K562 (cell line): ENCODE results near the gene PDGFA. TPM values are rescaled to one million over a fixed set of nuclear protein-coding genes. Genes with fewer than 3 reads are reported as not detected.

ENCODE experiments used
- ATAC-seq: fragments of 200-7000 bp; cut with Tn5 transposase; 3 replicates; pipeline ENCODE4 v1.9.1; 2020; ENCODE audit warnings: moderate library complexity
- BruUV-seq: library from RNA; stranded (reverse); fragments of 400-500 nt; replicated peaks from 2 replicates; lab custom pipeline; 2021; lab: Mats Ljungman, UMichigan
- CTCF ChIA-PET: fragments of 300-600 bp; formaldehyde crosslinking; extraction: SDS; loops from one replicate; lab custom pipeline; 2021; ENCODE audit warnings: low intra/inter-chr PET ratio; lab: Yijun Ruan, JAX
- POLR2A ChIA-PET: fragments of 300-600, 350-650 bp; sonication (Branson Sonifier 250); formaldehyde crosslinking; extraction: SDS; loops from one replicate; lab custom pipeline; 2021; ENCODE audit warnings: antibody characterized with exemption, inconsistent platforms; lab: Yijun Ruan, JAX
- DNase-seq, 4 experiments: peaks; one replicate each; pipeline versions ENCODE4 v3.0.0 to v3.0.0-alpha.2; 2011 to 2018; ENCODE audit warnings: low spot score in 3 of 4, mixed read lengths in 3 of 4; ENCODE audit errors: extremely low read depth in 1 of 4
- FAIRE-seq: peaks from 2 replicates; lab custom pipeline; 2011; peaks lifted over from hg19 to GRCh38; lab: Jason Lieb, UNC
- H2AFZ ChIP-seq: 2 replicates; pipeline ENCODE4 v1.6.0; 2011; ENCODE audit warnings: low read depth, low read length, control low read depth, inconsistent platforms
- H3K27ac ChIP-seq: fragments of 200-600 bp; 3 replicates; pipeline ENCODE4 v1.8.0; 2011; ENCODE audit warnings: low read depth, mild to moderate bottlenecking, control low read depth, inconsistent platforms, low read length, moderate library complexity, mixed read lengths; ENCODE audit errors: extremely low read depth
- H3K27me3 ChIP-seq, 2 experiments: fragments of 300-600 bp in 1 of 2; 2 replicates in 1 of 2; 3 replicates in 1 of 2; pipeline versions ENCODE4 v1.6.0 to v1.8.0; 2011; ENCODE audit warnings: inconsistent platforms in 2 of 2, low read length in 2 of 2, mild to moderate bottlenecking in 1 of 2, mixed read lengths in 1 of 2, moderate library complexity in 1 of 2; ENCODE audit not compliant: control insufficient read depth in 2 of 2, insufficient read depth in 2 of 2
- H3K36me3 ChIP-seq: fragments of 300-600 bp; 3 replicates; pipeline ENCODE4 v1.8.0; 2011; ENCODE audit warnings: mild to moderate bottlenecking, low read length, inconsistent platforms; ENCODE audit not compliant: control insufficient read depth, insufficient read depth
- H3K4me1 ChIP-seq, 2 experiments: fragments of 200-600 bp in 1 of 2; replicated peaks in 1 of 2; 2 replicates in 1 of 2; 3 replicates in 1 of 2; pipeline versions ENCODE4 v1.5.1 to v1.8.0; 2011; ENCODE audit warnings: inconsistent platforms in 2 of 2, low read length in 2 of 2, mild to moderate bottlenecking in 1 of 2, mixed read lengths in 1 of 2, moderate library complexity in 1 of 2; ENCODE audit not compliant: control insufficient read depth in 2 of 2, insufficient read depth in 2 of 2
- H3K4me2 ChIP-seq: 2 replicates; pipeline ENCODE4 v1.6.1; 2011; ENCODE audit warnings: low read length, control low read depth, inconsistent platforms, mixed read lengths; ENCODE audit not compliant: insufficient read depth
- H3K4me3 ChIP-seq: fragments of 200-600 bp; sonication (generic), shearing (Covaris generic); 2 replicates; pipeline ENCODE4 v1.5.1; 2016; ENCODE audit warnings: control low read depth, inconsistent platforms
- H3K79me2 ChIP-seq: fragments of 200-600 bp; 3 replicates; pipeline ENCODE4 v1.8.0; 2011; ENCODE audit warnings: low read length, inconsistent platforms; ENCODE audit not compliant: control insufficient read depth, insufficient read depth
- H3K9ac ChIP-seq, 2 experiments: 2 replicates each; pipeline versions ENCODE4 v1.6.0 to v1.6.1; 2011; ENCODE audit warnings: low read depth in 2 of 2, low read length in 2 of 2, control low read depth in 1 of 2, inconsistent platforms in 1 of 2, mild to moderate bottlenecking in 1 of 2, mixed read lengths in 1 of 2; ENCODE audit not compliant: insufficient read depth in 1 of 2
- H3K9me1 ChIP-seq: one replicate; pipeline ENCODE4 v1.6.0; 2011; ENCODE audit warnings: inconsistent platforms, mild to moderate bottlenecking, low read length, moderate library complexity; ENCODE audit not compliant: control insufficient read depth, insufficient read depth
- H3K9me3 ChIP-seq: replicated peaks from 2 replicates; pipeline ENCODE4 v1.5.1; 2011; ENCODE audit warnings: low read depth, low read length, inconsistent platforms; ENCODE audit not compliant: control insufficient read depth, insufficient read depth
- H4K20me1 ChIP-seq: replicated peaks from 2 replicates; pipeline ENCODE4 v1.6.1; 2011; ENCODE audit warnings: low read length, inconsistent platforms, mixed read lengths; ENCODE audit not compliant: control insufficient read depth, insufficient read depth
- ARHGAP35 ChIP-seq: fragments of 450-650 bp; IDR thresholded peaks from 2 replicates; pipeline ENCODE4 v1.6.1; 2018; ENCODE audit not compliant: partially characterized antibody
- EHMT2 ChIP-seq: fragments of 450-650 bp; IDR thresholded peaks from 2 replicates; pipeline ENCODE4 v1.6.1; 2018; ENCODE audit warnings: antibody characterized with exemption
- HCFC1 ChIP-seq: IDR thresholded peaks from 2 replicates; pipeline ENCODE4 v1.6.1; 2012; ENCODE audit warnings: low read depth, low read length, improper control_type of control experiment
- MEF2D ChIP-seq: conservative IDR thresholded peaks from 2 replicates; pipeline ENCODE4 v1.6.1; 2016; ENCODE audit warnings: low read depth, missing genetic modification characterization, missing compliant biosample characterization
- RFX1 ChIP-seq: fragments of 450-650 bp; IDR thresholded peaks from 2 replicates; pipeline ENCODE4 v1.6.1; 2016; ENCODE audit warnings: mild to moderate bottlenecking, moderate library complexity
- ZNF133 ChIP-seq: fragments of 250-450 bp; sonication (Bioruptor Pico); IDR thresholded peaks from 2 replicates; pipeline ENCODE4 v1.4.0; 2020; ENCODE audit warnings: mild to moderate bottlenecking
- WGBS: fragments of 100-300 bp; shearing (Covaris generic); methylation state at CpG from one replicate; pipeline ENCODE4 v1.1.6; 2016; ENCODE audit warnings: low coverage, mixed read lengths; ENCODE audit not compliant: insufficient coverage; ENCODE audit errors: missing lambda C conversion rate; 5-methylcytosine and 5-hydroxymethylcytosine counted together
- in situ Hi-C: fragments of 300-500 bp; cut with MboI; formaldehyde crosslinking; loops from 4 replicates; pipeline ENCODE4 v1.15.0; 2018; ENCODE audit warnings: inconsistent platforms, mixed read lengths
- intact Hi-C: fragments of 100-400 bp; cut with micrococcal nuclease; formaldehyde crosslinking; loops from 2 replicates; pipeline ENCODE4 v1.14.2; 2022
- polyA plus RNA-seq, 8 experiments: library from polyadenylated mRNA; depleted of rRNA in 4 of 8; stranded (reverse) in 5 of 8; unstranded in 3 of 8; fragments of >200 nt; fragmentation: Nextera tagmentation in 2 of 8; fragmentation: Illumina TruSeq in 1 of 8; extraction: Ambion mirVana in 2 of 8; extraction: Trizol in 1 of 8; gene quantifications; 2 replicates each; pipeline versions ENCODE4 v1.2.1 to v1.2.3, GENCODE V29; 2011 to 2014; ENCODE audit warnings: inconsistent platforms in 1 of 8, missing spikeins in 1 of 8
- total RNA-seq, 7 experiments: library from RNA; depleted of rRNA in 6 of 7; stranded (reverse); fragments of >200 nt in 6 of 7; fragmentation: Illumina TruSeq in 2 of 7; extraction: Trizol in 2 of 7; gene quantifications; 2 replicates each; pipeline versions ENCODE4 v1.2.1 to v1.2.3, GENCODE V29; 2011 to 2021; ENCODE audit warnings: low replicate concordance in 1 of 7

Gene PDGFA
- total and polyA plus RNA-seq, 9 of the 15 experiments (the other 6 are each of a cell fraction or from before 2014, with no cell fraction given): 2.5 to 10.2 (median 4.6) TPM

- Histone ChIP-seq H3K27me3 (peaks cover 8 to 17% of the 10 kb centered on the region in 2 experiments; a peak in 4 of 5 replicates), H3K9ac (no peak overlapping the region), H3K9me1 (no peaks in the 10 kb centered on the region), H3K36me3 (no peaks in the 10 kb centered on the region), H3K4me3 (no peak overlapping the region), H3K9me3 (no peaks in the 10 kb centered on the region), H3K79me2 (no peaks in the 10 kb centered on the region), H2AFZ (no peak overlapping the region), H3K27ac (no peak overlapping the region), H3K4me2 (no peak overlapping the region), H3K4me1 (peaks cover 20 to 41% of the 10 kb centered on the region in 2 experiments), H4K20me1 (no peaks in the 10 kb centered on the region)
- in situ Hi-C loops (no loop called here), intact Hi-C loops (no loop called here)
- DNase-seq: no peak
- BruUV-seq: no TSS peak
- ChIA-PET CTCF (no interaction called here), POLR2A (no interaction called here)
- ATAC-seq: no peak
- TF ChIP-seq ZNF133 (CRISPR knock-in tag): no peak
- peak; percentile 70 for TF ChIP-seq RFX1
- 23% methylated on average over 10 of the region's 10 CpGs for WGBS
- FAIRE-seq: no peak
These were observed 35.8 kb downstream of the PDGFA start for GRCh38 chr7:483656-484355.

DNA sequence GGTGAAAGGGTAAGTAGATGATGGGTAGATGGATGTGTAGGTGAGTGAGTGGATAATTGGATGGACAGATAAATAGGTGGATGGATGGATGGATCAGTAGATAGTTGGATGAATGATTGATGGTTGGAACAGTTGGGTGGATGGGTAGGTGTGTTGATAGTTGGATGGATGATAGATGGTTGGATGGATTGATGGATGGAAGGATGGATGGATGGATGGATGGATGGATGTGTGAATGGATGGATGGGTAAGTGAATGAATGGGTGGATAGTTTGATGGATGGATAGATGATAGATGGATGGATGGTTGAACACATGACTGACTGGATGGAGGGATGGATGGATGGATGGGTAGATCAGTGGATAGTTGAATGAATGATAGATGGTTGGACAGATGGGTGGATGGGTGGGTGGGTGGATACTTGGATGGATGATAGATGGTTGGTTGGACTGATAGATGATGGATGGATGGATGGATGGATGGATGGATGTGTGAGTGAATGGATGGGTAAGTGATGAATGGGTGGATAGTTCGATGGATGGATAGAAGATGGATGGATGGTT, 37.0 kb downstream of the PDGFA start:
- Histone ChIP-seq H3K36me3 (no peaks in the 10 kb centered on the region), H3K27ac (no peak overlapping the region), H3K4me3 (no peak overlapping the region), H3K27me3 (peaks cover 8 to 17% of the 10 kb centered on the region in 2 experiments; a peak in 4 of 5 replicates), H3K9me3 (no peaks in the 10 kb centered on the region), H2AFZ (no peak overlapping the region), H3K4me2 (no peak overlapping the region), H3K79me2 (no peaks in the 10 kb centered on the region), H4K20me1 (no peaks in the 10 kb centered on the region), H3K9ac (no peak overlapping the region), H3K9me1 (no peaks in the 10 kb centered on the region), H3K4me1 (peaks cover 20 to 45% of the 10 kb centered on the region in 2 experiments)
- POLR2A ChIA-PET: no interaction called here
- TF ChIP-seq EHMT2 (peak; percentile 46; the same call in 1 of the 2 replicates), MEF2D (0 out of 2 replicates have a peak, but pooled peaks have one; percentile 18), HCFC1 (no peak), ARHGAP35 (peak; percentile 12)
- DNase-seq: no peak
- CTCF ChIA-PET: no interaction called here
- intact Hi-C loops: no loop called here
- FAIRE-seq: no peak
- BruUV-seq: no TSS peak
- ATAC-seq: no peak
- 21% methylated on average over 1 of the region's 1 CpG for WGBS
- in situ Hi-C loops: no loop called here
